GM12878 (cell line): ENCODE measurements around the gene TPGS2. TPM values are rescaled to one million over a fixed set of nuclear protein-coding genes. Genes with fewer than 3 reads are reported as not detected.

ENCODE experiments used
- ATAC-seq: fragments of 200-7000 bp; cut with Tn5 transposase; 3 replicates; pipeline ENCODE4 v1.9.1; 2020; ENCODE audit warnings: mild to moderate bottlenecking, moderate library complexity
- BruUV-seq: library from RNA; stranded (reverse); fragments of 400-500 nt; replicated peaks from 2 replicates; lab custom pipeline; 2021; lab: Mats Ljungman, UMichigan
- CTCF ChIA-PET: fragments of 300-600 bp; sonication (Branson Sonifier 250); formaldehyde crosslinking; extraction: SDS; loops from one replicate; lab custom pipeline; 2021; ENCODE audit warnings: inconsistent platforms; lab: Yijun Ruan, JAX
- POLR2A ChIA-PET: fragments of 350-600 bp; formaldehyde crosslinking; extraction: SDS; loops from one replicate; lab custom pipeline; 2021; ENCODE audit warnings: inconsistent platforms; lab: Charles Lee
- RAD21 ChIA-PET: fragments of 300-600 bp; sonication (Branson Sonifier 250); formaldehyde crosslinking; loops from one replicate; lab custom pipeline; 2023; ENCODE audit warnings: antibody characterized with exemption; ENCODE audit not compliant: unreplicated experiment; lab: Charles Lee
- SMC1A ChIA-PET: fragments of 300-600 bp; sonication (Branson Sonifier 250); formaldehyde crosslinking; loops from one replicate; lab custom pipeline; 2023; ENCODE audit not compliant: unreplicated experiment, uncharacterized antibody; lab: Charles Lee
- DNase-seq: peaks from one replicate; pipeline ENCODE4 v3.0.0-alpha.2; 2011; ENCODE audit warnings: low read depth, low spot score
- FAIRE-seq: peaks from 3 replicates; lab custom pipeline; 2011; peaks lifted over from hg19 to GRCh38; lab: Jason Lieb, UNC
- H2AFZ ChIP-seq: 2 replicates; pipeline ENCODE4 v1.6.0; 2011; ENCODE audit warnings: low read depth, low read length, control low read depth; ENCODE audit not compliant: control insufficient read depth
- H3K27ac ChIP-seq: 2 replicates; pipeline ENCODE4 v1.5.1; 2011; ENCODE audit warnings: control low read depth; ENCODE audit not compliant: control insufficient read depth, insufficient read depth
- H3K27me3 ChIP-seq, 2 experiments: replicated peaks in 1 of 2; 2 replicates each; pipeline versions ENCODE4 v1.6.0 to v1.6.1; 2011; ENCODE audit warnings: low read length in 1 of 2; ENCODE audit not compliant: control insufficient read depth in 2 of 2, insufficient read depth in 2 of 2
- H3K36me3 ChIP-seq, 2 experiments: 2 replicates each; pipeline ENCODE4 v1.5.1; 2011; ENCODE audit warnings: low read length in 1 of 2; ENCODE audit not compliant: control insufficient read depth in 2 of 2, insufficient read depth in 2 of 2
- H3K4me1 ChIP-seq: 2 replicates; pipeline ENCODE4 v1.6.1; 2011; ENCODE audit warnings: mild to moderate bottlenecking, low read length, moderate library complexity, mixed read lengths; ENCODE audit not compliant: control insufficient read depth, insufficient read depth
- H3K4me2 ChIP-seq: 2 replicates; pipeline ENCODE4 v1.6.0; 2011; ENCODE audit warnings: control low read depth; ENCODE audit not compliant: control insufficient read depth, insufficient read depth
- H3K4me3 ChIP-seq: fragments of 200-600 bp; sonication (generic); 2 replicates; pipeline ENCODE4 v1.5.1; 2016
- H3K79me2 ChIP-seq: 2 replicates; pipeline ENCODE4 v1.6.0; 2011; ENCODE audit warnings: low read length; ENCODE audit not compliant: control insufficient read depth, insufficient read depth
- H3K9ac ChIP-seq: 2 replicates; pipeline ENCODE4 v1.8.0; 2011; ENCODE audit warnings: low read length, control low read depth, mixed read lengths; ENCODE audit not compliant: control insufficient read depth, insufficient read depth
- H3K9me3 ChIP-seq: replicated peaks from 3 replicates; pipeline ENCODE4 v1.5.1; 2011; ENCODE audit warnings: mild to moderate bottlenecking, low read length; ENCODE audit not compliant: control insufficient read depth, insufficient read depth
- H4K20me1 ChIP-seq: 2 replicates; pipeline ENCODE4 v1.6.0; 2011; ENCODE audit not compliant: control insufficient read depth, insufficient read depth
- ATF3 ChIP-seq: IDR thresholded peaks from 2 replicates; pipeline ENCODE4 v1.6.1; 2011; ENCODE audit warnings: low read depth, mild to moderate bottlenecking, low read length, moderate library complexity, borderline replicate concordance; ENCODE audit errors: extremely low read depth
- ATF7 ChIP-seq: fragments of 450-650 bp; IDR thresholded peaks from 2 replicates; pipeline ENCODE4 v1.6.1; 2016; ENCODE audit warnings: low read depth, mild to moderate bottlenecking
- EED ChIP-seq: sonication (generic); IDR thresholded peaks from 2 replicates; pipeline ENCODE4 v1.6.1; 2016; ENCODE audit warnings: antibody characterized with exemption, low read depth
- HDGF ChIP-seq: fragments of 450-650 bp; IDR thresholded peaks from 2 replicates; pipeline ENCODE4 v1.6.1; 2016; ENCODE audit warnings: antibody characterized with exemption
- IKZF2 ChIP-seq, 2 experiments: fragments of 450-650 bp; IDR thresholded peaks; 2 replicates each; pipeline ENCODE4 v1.6.1; 2017; ENCODE audit warnings: mild to moderate bottlenecking in 2 of 2, moderate library complexity in 2 of 2
- NBN ChIP-seq: fragments of 450-650 bp; IDR thresholded peaks from 2 replicates; pipeline ENCODE4 v1.6.1; 2016
- PML ChIP-seq: IDR thresholded peaks from 2 replicates; pipeline ENCODE4 v1.6.1; 2012; ENCODE audit warnings: low read length, inconsistent platforms
- RELB ChIP-seq: fragments of 450-650 bp; IDR thresholded peaks from 2 replicates; pipeline ENCODE4 v1.6.1; 2017; ENCODE audit warnings: low read depth, mild to moderate bottlenecking, moderate library complexity
- SMARCA5 ChIP-seq: fragments of 450-650 bp; IDR thresholded peaks from 2 replicates; pipeline ENCODE4 v1.6.1; 2017; ENCODE audit warnings: mild to moderate bottlenecking
- SMC3 ChIP-seq: IDR thresholded peaks from 2 replicates; pipeline ENCODE4 v1.6.1; 2011; ENCODE audit warnings: low read length, improper control_type of control experiment, borderline replicate concordance
- USF1 ChIP-seq: IDR thresholded peaks from 2 replicates; pipeline ENCODE4 v1.6.1; 2011; ENCODE audit warnings: borderline replicate concordance, low read depth, mild to moderate bottlenecking, moderate library complexity, mixed read lengths, low read length; ENCODE audit not compliant: insufficient read depth; ENCODE audit errors: extremely low read length
- WGBS: methylation state at CpG from one replicate; pipeline ENCODE4 v1.1.6; 2016; ENCODE audit warnings: low lambda C conversion rate; ENCODE audit not compliant: insufficient replicate concordance, insufficient coverage; ENCODE audit errors: missing lambda C conversion rate; 5-methylcytosine and 5-hydroxymethylcytosine counted together
- in situ Hi-C: fragments of 300-500 bp; cut with MboI; formaldehyde crosslinking; loops from 9 replicates; pipeline ENCODE4 v1.14.3; 2018; ENCODE audit warnings: mixed read lengths
- intact Hi-C: fragments of 100-400 bp; cut with micrococcal nuclease; formaldehyde crosslinking; loops from one replicate; pipeline ENCODE4 v1.14.2; 2022; ENCODE audit not compliant: unreplicated experiment
- polyA plus RNA-seq, 11 experiments: library from polyadenylated mRNA; depleted of rRNA in 4 of 11; unstranded in 6 of 11; stranded (reverse) in 5 of 11; fragments of >200 nt; fragmentation: Nextera tagmentation in 4 of 11; fragmentation: Illumina TruSeq in 1 of 11; extraction: Ambion mirVana in 4 of 11; extraction: Trizol in 1 of 11; gene quantifications; 1 replicate in 1 of 11; 2 replicates in 10 of 11; pipeline versions ENCODE4 v1.2.1 to v1.2.3, GENCODE V29; 2011 to 2016; ENCODE audit warnings: inconsistent platforms in 2 of 11, missing spikeins in 2 of 11, low read depth in 1 of 11
- total RNA-seq, 4 experiments: library from RNA; depleted of rRNA in 3 of 4; stranded (reverse); fragments of >200 nt in 3 of 4; fragmentation: Illumina TruSeq in 1 of 4; extraction: Trizol in 1 of 4; gene quantifications; 2 replicates each; pipeline versions ENCODE4 v1.2.1 to v1.2.3, GENCODE V29; 2013 to 2021
- TF ChIP-seq, protein P1 (sequence below): fragments of 450-650 bp; conservative IDR thresholded peaks from 2 replicates; pipeline ENCODE4 v1.6.1; 2017; ENCODE audit warnings: mild to moderate bottlenecking, moderate library complexity

The TPGS2 gene
- total and polyA plus RNA-seq, 10 of the 15 experiments (the other 5 are each of a cell fraction or from before 2014, with no cell fraction given) = 39.8 to 181 (median 88.9) TPM

GRCh38 chr18:36828157-36828629 lies 609 bp downstream of the TPGS2 start:
- DNase-seq = no peak
- TSS peak; percentile 74 for BruUV-seq
- ChIA-PET RAD21 (no interaction called here), SMC1A (interaction anchor here (1.2 kb wide), 1 partner anchor 141 kb away, joined by 3 read pairs; no protein-coding TSS in a partner anchor), CTCF (interaction anchor here (1.2 to 2.5 kb wide), 5 partner anchors 10 to 20 kb away, joined by 3 to 6 read pairs (median 5); no protein-coding TSS in a partner anchor), POLR2A (interaction anchor here (0.9 kb wide), 1 partner anchor 11 kb away, joined by 3 read pairs; no protein-coding TSS in a partner anchor)
- peak overlapping the region; percentile 71 for H3K27ac ChIP-seq
- 2% methylated on average over 16 of the region's 18 CpGs for WGBS
- H2AFZ ChIP-seq = peak overlapping the region; percentile 98
- intact Hi-C loops (no loop called here), in situ Hi-C loops (no loop called here)
- no peaks in the 10 kb centered on the region for H3K27me3 ChIP-seq
- peaks cover 26% of the 10 kb centered on the region for H3K79me2 ChIP-seq
- H4K20me1 ChIP-seq = no peaks in the 10 kb centered on the region
- FAIRE-seq = peak; percentile 52
- no peaks in the 10 kb centered on the region for H3K36me3 ChIP-seq
- H3K9ac ChIP-seq = peak overlapping the region; percentile 60
- no peaks in the 10 kb centered on the region for H3K9me3 ChIP-seq
- no peak; the same call in 1 of the 3 replicates for ATAC-seq
- peak overlapping the region; percentile 98 for H3K4me3 ChIP-seq
- no peaks in the 10 kb centered on the region for H3K4me1 ChIP-seq
- TF ChIP-seq RELB = peak; percentile 20; the same call in 1 of the 2 replicates
- 0 out of 2 replicates have a peak, but pooled peaks have one; percentile 32 for TF ChIP-seq NBN
- no peak for TF ChIP-seq USF1
- TF ChIP-seq IKZF2 (IDR thresholded peaks at IDR 0.05) = peak; percentile 10 to 26; a peak in 1 of 4 replicates
- 0 out of 2 replicates have a peak, but pooled peaks have one; percentile 9 for TF ChIP-seq SMARCA5
- 0 out of 2 replicates have a peak, but pooled peaks have one; percentile 31 for TF ChIP-seq PML
- no peak for TF ChIP-seq ATF3
- TF ChIP-seq HDGF = peak; percentile 66; the same call in 1 of the 2 replicates
- TF ChIP-seq EED = 0 out of 2 replicates have a peak, but pooled peaks have one; percentile 13
- TF ChIP-seq SMC3 = no peak
- TF ChIP-seq, protein P1, sequence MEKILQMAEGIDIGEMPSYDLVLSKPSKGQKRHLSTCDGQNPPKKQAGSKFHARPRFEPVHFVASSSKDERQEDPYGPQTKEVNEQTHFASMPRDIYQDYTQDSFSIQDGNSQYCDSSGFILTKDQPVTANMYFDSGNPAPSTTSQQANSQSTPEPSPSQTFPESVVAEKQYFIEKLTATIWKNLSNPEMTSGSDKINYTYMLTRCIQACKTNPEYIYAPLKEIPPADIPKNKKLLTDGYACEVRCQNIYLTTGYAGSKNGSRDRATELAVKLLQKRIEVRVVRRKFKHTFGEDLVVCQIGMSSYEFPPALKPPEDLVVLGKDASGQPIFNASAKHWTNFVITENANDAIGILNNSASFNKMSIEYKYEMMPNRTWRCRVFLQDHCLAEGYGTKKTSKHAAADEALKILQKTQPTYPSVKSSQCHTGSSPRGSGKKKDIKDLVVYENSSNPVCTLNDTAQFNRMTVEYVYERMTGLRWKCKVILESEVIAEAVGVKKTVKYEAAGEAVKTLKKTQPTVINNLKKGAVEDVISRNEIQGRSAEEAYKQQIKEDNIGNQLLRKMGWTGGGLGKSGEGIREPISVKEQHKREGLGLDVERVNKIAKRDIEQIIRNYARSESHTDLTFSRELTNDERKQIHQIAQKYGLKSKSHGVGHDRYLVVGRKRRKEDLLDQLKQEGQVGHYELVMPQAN = peak; percentile 42; the same call in 1 of the 2 replicates
- TF ChIP-seq ATF7 = 0 out of 2 replicates have a peak, but pooled peaks have one; percentile 6
- peak overlapping the region; percentile 66 for H3K4me2 ChIP-seq
